ENCODE measurements around the gene CPEB3.
A peak's percentile ranks its signal among the peaks of the same experiment; 100 is the strongest.
"Not testable (repeated sequence)": the region's sequence is repeated elsewhere in the genome, so short reads cannot be mapped to it uniquely, and the experiment has no call there.

The CPEB3 gene

GRCh38 chr10:92074126-92074887, 216.6 kb downstream of the CPEB3 start:
- Mint-ChIP-seq H3K27ac (no peak overlapping the region), H3K4me1 (no peaks in the 10 kb centered on the region), H3K27me3 (no peaks in the 10 kb centered on the region), H3K4me3 (no peak overlapping the region), H3K9me3 (no peaks in the 10 kb centered on the region), H3K36me3 (peaks cover 19% of the 10 kb centered on the region)
- DNase-seq (ENCODE audit: low spot score in 2 of 2) (no peak), ATAC-seq (ENCODE audit: low read depth) (no peak)

GRCh38 chr10:92068900-92069299, 222.0 kb downstream of the CPEB3 start:
- Mint-ChIP-seq H3K27ac (no peak overlapping the region), H3K4me1 (no peaks in the 10 kb centered on the region), H3K4me3 (no peak overlapping the region), H3K36me3 (peaks cover 3% of the 10 kb centered on the region), H3K9me3 (no peaks in the 10 kb centered on the region), H3K27me3 (no peaks in the 10 kb centered on the region)
- no peak for ATAC-seq (ENCODE audit: low read depth)
- no peak for DNase-seq (ENCODE audit: low spot score in 2 of 2)

DNA sequence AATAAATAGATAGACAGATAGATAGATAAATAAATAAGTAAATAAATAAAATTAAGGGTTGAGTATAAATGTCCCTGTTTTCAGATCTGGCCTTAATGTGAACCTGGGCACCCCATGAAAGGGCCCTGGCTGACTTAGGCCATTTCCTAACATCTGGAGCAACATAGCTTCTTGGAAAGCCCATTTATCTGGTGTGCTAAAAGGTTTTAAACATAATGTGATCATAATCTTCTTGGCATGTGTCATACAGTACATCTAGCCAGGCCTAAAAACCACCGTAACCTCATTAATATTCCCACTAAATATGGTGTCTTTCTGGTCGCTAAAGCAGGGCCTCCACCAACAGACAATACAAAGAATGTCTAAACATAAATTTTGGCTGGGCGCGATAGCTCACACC, 224.5 kb downstream of the CPEB3 start:
- no peak overlapping the region for H3K4me3 Mint-ChIP-seq
- peaks cover 7% of the 10 kb centered on the region for H3K36me3 Mint-ChIP-seq
- ATAC-seq (ENCODE audit: low read depth) (no peak), DNase-seq (ENCODE audit: low spot score in 2 of 2) (no peak)
- no peak overlapping the region for H3K27ac Mint-ChIP-seq
- H3K4me1 Mint-ChIP-seq = peaks cover 1% of the 10 kb centered on the region
- no peaks in the 10 kb centered on the region for H3K27me3 Mint-ChIP-seq
- H3K9me3 Mint-ChIP-seq = no peaks in the 10 kb centered on the region

DNA sequence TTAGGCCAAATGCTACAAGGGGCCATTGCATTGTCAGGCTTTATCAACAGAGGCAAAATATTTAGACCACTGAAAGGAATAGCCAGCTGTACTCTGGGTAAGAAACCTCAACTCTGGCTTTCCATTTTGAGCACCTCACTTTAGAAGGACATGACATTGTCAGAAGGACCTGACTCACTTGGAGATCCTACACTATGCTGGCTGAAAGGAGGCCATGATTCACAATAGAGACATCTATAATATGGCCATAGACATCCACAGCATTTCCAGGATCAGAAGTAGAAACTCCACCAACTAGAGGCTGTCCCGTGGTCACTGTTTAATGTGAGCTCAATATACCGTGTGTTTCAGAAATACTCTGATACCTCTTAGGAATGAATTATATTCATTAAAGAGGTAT, 226.4 kb downstream of the CPEB3 start:
- Mint-ChIP-seq H3K9me3 (no peaks in the 10 kb centered on the region), H3K4me1 (peaks cover 2% of the 10 kb centered on the region), H3K27me3 (no peaks in the 10 kb centered on the region), H3K27ac (no peak overlapping the region), H3K4me3 (no peak overlapping the region), H3K36me3 (peaks cover 7% of the 10 kb centered on the region)
- DNase-seq (ENCODE audit: low spot score in 2 of 2) (no peak), ATAC-seq (ENCODE audit: low read depth) (no peak)

- Mint-ChIP-seq H3K4me1 (peaks cover 2% of the 10 kb centered on the region), H3K27me3 (no peaks in the 10 kb centered on the region), H3K27ac (no peak overlapping the region), H3K9me3 (no peaks in the 10 kb centered on the region), H3K36me3 (peaks cover 7% of the 10 kb centered on the region), H3K4me3 (no peak overlapping the region)
- no peak for DNase-seq (ENCODE audit: low spot score in 2 of 2)
- ATAC-seq (ENCODE audit: low read depth) = no peak
These were observed 228.6 kb downstream of the CPEB3 start for GRCh38 chr10:92062273-92062672.

GRCh38 chr10:92054807-92055206, 236.1 kb downstream of the CPEB3 start:
- no peaks in the 10 kb centered on the region for H3K9me3 Mint-ChIP-seq
- H3K4me1 Mint-ChIP-seq = peaks cover 3% of the 10 kb centered on the region
- no peak overlapping the region for H3K4me3 Mint-ChIP-seq
- DNase-seq (ENCODE audit: low spot score in 2 of 2) = no peak
- H3K27ac Mint-ChIP-seq = no peak overlapping the region
- no peak for ATAC-seq (ENCODE audit: low read depth)
- no peaks in the 10 kb centered on the region for H3K27me3 Mint-ChIP-seq
- H3K36me3 Mint-ChIP-seq = peaks cover 20% of the 10 kb centered on the region

- no peak overlapping the region for H3K4me3 Mint-ChIP-seq
- no peaks in the 10 kb centered on the region for H3K27me3 Mint-ChIP-seq
- peaks cover 18% of the 10 kb centered on the region for H3K36me3 Mint-ChIP-seq
- no peak for DNase-seq (ENCODE audit: low spot score in 2 of 2)
- H3K9me3 Mint-ChIP-seq = no peaks in the 10 kb centered on the region
- ATAC-seq (ENCODE audit: low read depth) = no peak
- no peak overlapping the region for H3K27ac Mint-ChIP-seq
- H3K4me1 Mint-ChIP-seq = peaks cover 12% of the 10 kb centered on the region
These were observed 238.1 kb downstream of the CPEB3 start for GRCh38 chr10:92052741-92053140.

GRCh38 chr10:92052088-92052487, 238.8 kb downstream of the CPEB3 start:
- Mint-ChIP-seq H3K36me3 (peaks cover 18% of the 10 kb centered on the region), H3K4me1 (peaks cover 13% of the 10 kb centered on the region), H3K4me3 (no peak overlapping the region), H3K27me3 (no peaks in the 10 kb centered on the region), H3K9me3 (no peaks in the 10 kb centered on the region), H3K27ac (no peak overlapping the region)
- ATAC-seq (ENCODE audit: low read depth) (no peak), DNase-seq (ENCODE audit: low spot score in 2 of 2) (no peak)

DNA sequence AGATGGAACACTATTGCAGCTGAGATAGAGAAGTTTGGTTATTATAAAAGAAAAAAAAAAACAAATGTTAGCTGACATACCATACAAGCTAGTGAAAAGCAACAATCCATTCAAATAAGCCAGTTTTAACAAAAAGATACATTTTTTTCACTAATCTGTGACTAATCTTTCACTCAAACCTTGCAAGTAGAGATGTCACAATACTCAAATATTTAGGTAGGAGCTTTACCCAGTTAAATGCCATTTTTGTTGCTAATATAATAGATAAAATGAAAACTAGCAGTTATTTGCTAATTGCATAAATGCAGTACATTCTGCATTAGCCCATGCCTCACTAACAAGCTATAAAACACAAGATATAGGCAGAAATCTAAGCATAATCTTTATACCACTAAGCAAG, 243.7 kb downstream of the CPEB3 start:
- Mint-ChIP-seq H3K9me3 (no peaks in the 10 kb centered on the region), H3K27me3 (no peaks in the 10 kb centered on the region), H3K36me3 (peaks cover 6% of the 10 kb centered on the region), H3K4me3 (no peak overlapping the region), H3K4me1 (peaks cover 10% of the 10 kb centered on the region), H3K27ac (peak overlapping the region; percentile 94)
- DNase-seq (ENCODE audit: low spot score in 2 of 2) (no peak), ATAC-seq (ENCODE audit: low read depth) (no peak)

DNA sequence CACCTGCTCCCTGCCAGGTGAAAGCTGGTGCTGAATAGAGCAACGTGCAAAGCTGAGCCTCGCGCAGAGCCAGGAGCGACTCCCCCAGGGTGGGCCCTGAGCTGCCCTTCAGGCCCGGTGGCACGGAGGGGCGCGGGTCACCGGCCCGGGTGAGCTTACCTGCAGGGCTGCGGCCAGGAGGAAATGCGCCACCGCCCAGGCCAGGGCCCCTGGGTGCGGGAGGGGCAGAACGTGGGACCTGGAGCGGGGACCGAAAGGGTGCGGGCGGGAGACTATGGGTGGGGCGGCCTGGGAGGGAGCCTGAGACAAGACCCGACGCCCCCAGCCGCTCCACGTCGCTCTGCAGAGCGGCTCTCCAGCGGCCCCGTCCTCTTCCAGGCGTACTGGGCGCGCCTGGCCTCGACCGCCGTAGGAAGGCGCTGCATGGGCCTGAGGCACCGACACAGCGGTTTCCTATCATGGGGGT, 245.2 kb downstream of the CPEB3 start:
- Mint-ChIP-seq H3K4me3 (no peak overlapping the region), H3K27ac (no peak overlapping the region), H3K9me3 (no peaks in the 10 kb centered on the region), H3K27me3 (no peaks in the 10 kb centered on the region), H3K36me3 (peaks cover 2% of the 10 kb centered on the region), H3K4me1 (peaks cover 10% of the 10 kb centered on the region)
- no peak for ATAC-seq (ENCODE audit: low read depth)
- no peak for DNase-seq (ENCODE audit: low spot score in 2 of 2)

DNA sequence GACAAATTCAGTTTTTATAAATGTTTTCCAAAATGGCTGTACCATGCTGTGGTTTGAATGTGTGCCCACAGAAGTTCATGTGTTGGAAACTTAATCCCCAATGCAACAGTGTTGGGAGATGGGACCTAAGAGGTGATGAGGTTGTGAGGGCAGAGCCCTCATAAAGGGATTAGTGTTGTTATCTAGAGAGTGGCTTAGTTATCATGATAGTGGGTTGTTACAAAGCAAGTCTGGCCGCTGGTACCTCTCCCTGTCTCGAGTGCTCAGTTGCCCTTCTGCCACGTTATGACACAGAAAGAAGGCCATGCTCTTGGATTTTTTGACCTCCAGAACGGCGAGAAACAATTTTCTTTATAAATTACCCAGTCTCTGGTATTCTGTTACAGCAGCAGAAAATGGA, 248.3 kb downstream of the CPEB3 start:
- Mint-ChIP-seq H3K4me1 (no peaks in the 10 kb centered on the region), H3K27ac (no peak overlapping the region), H3K27me3 (no peaks in the 10 kb centered on the region), H3K4me3 (no peak overlapping the region), H3K36me3 (peaks cover 2% of the 10 kb centered on the region), H3K9me3 (no peaks in the 10 kb centered on the region)
- DNase-seq (ENCODE audit: low spot score in 2 of 2) (no peak), ATAC-seq (ENCODE audit: low read depth) (no peak)

DNA sequence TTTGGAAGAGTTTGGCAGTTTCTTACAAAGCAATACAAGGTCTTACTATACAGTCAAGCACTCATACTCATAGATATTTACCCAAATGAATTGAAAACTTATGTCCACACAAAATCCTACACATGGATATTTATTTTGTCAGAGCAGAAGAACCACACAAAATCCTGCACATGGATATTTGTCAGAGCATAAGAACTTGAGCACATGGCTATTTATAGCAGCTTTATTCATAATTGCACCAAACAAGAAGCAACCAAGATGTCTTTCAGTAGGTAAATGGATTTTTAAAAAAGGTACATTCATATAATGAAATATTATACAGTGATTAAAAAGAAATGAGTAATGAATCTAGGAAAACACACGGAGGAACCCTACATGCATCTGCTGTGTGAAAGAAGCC, 251.9 kb downstream of the CPEB3 start:
- no peak overlapping the region for H3K27ac Mint-ChIP-seq
- ATAC-seq (ENCODE audit: low read depth) (no peak), DNase-seq (ENCODE audit: low spot score in 2 of 2) (no peak)
- no peaks in the 10 kb centered on the region for H3K4me1 Mint-ChIP-seq
- no peak overlapping the region for H3K4me3 Mint-ChIP-seq
- H3K27me3 Mint-ChIP-seq = no peaks in the 10 kb centered on the region
- H3K36me3 Mint-ChIP-seq = peaks cover 11% of the 10 kb centered on the region
- no peaks in the 10 kb centered on the region for H3K9me3 Mint-ChIP-seq

DNA sequence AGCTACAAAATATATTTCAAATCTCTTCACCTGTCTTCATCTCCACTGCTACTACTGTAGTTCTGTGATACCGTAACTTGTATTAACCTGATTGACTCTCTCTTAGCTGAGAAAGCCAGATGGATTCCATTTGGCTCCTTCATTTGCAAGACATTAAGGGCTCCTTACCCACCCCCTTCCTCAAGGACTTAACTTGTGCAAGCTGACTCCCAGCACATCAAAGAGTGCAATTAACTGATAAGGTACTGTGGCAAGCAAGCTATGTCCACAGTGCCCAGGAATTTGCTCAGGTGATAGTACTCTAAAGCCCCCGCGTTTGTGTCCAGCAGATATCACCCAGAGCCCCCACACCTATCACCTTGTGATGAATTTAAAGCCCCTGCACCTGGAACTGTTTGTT, 257.8 kb downstream of the CPEB3 start:
- H3K36me3 Mint-ChIP-seq = peaks cover 25% of the 10 kb centered on the region
- not testable (repeated sequence) for H3K27me3 Mint-ChIP-seq; DNase-seq (ENCODE audit: low spot score in 2 of 2); H3K9me3 Mint-ChIP-seq; H3K4me1 Mint-ChIP-seq; ATAC-seq (ENCODE audit: low read depth); H3K4me3 Mint-ChIP-seq; H3K27ac Mint-ChIP-seq

GRCh38 chr10:92031580-92031979, 259.3 kb downstream of the CPEB3 start:
- no peaks in the 10 kb centered on the region for H3K9me3 Mint-ChIP-seq
- H3K4me3 Mint-ChIP-seq = no peak overlapping the region
- DNase-seq (ENCODE audit: low spot score in 2 of 2) (no peak), ATAC-seq (ENCODE audit: low read depth) (no peak)
- peaks cover 36% of the 10 kb centered on the region for H3K36me3 Mint-ChIP-seq
- H3K27me3 Mint-ChIP-seq = no peaks in the 10 kb centered on the region
- no peak overlapping the region for H3K27ac Mint-ChIP-seq
- H3K4me1 Mint-ChIP-seq = no peaks in the 10 kb centered on the region

DNA sequence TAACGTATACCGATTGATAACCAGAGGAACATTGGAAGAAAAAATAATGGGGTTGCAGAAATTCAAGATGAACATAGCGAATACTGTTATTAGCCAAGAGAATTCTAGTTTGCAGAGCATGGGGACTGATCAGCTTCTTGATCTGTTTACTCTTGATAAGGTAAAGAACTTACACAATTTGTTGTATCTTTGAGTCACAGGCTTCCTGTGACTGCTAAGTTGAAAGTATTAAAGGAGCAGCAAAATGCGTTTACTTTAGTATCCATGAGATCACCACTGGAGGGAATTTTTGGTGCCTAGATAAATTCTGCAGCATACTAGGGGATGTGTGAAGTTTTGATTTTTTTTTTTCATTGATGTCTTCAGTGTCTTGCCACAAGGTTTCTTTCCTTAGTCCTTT, 263.7 kb downstream of the CPEB3 start:
- no peak overlapping the region for H3K4me3 Mint-ChIP-seq
- no peaks in the 10 kb centered on the region for H3K9me3 Mint-ChIP-seq
- no peaks in the 10 kb centered on the region for H3K4me1 Mint-ChIP-seq
- H3K27me3 Mint-ChIP-seq = no peaks in the 10 kb centered on the region
- H3K27ac Mint-ChIP-seq = no peak overlapping the region
- DNase-seq (ENCODE audit: low spot score in 2 of 2) = no peak
- no peak for ATAC-seq (ENCODE audit: low read depth)
- H3K36me3 Mint-ChIP-seq = peaks cover 21% of the 10 kb centered on the region
